Omental fat pad (tissue), 4 donors: ENCODE data around the gene OPRL1. TPM values are rescaled to one million over a fixed set of nuclear protein-coding genes. Genes with fewer than 3 reads are reported as not detected.

Experiments used
- ATAC-seq: fragments of 150-250 bp; one replicate; pipeline ENCODE4 v1.9.1; 2016; ENCODE audit warnings: mild to moderate bottlenecking, moderate library complexity; ENCODE audit not compliant: low FRiP score
- DNase-seq: peaks from one replicate; pipeline ENCODE4 v3.0.0-alpha.2; 2019; ENCODE audit warnings: low spot score
- total RNA-seq, 4 donors: library from RNA; depleted of rRNA; stranded (reverse); fragments of >200 nt; gene quantifications; one replicate each; pipeline ENCODE4 v1.1.0, GENCODE V29; 2016
- TF ChIP-seq, protein P1 (sequence below), 3 donors: fragments of 450-650 bp; IDR thresholded peaks; one replicate each; pipeline ENCODE4 v1.5.1; 2016 to 2017; ENCODE audit warnings: antibody characterized with exemption in 3 of 3, mild to moderate bottlenecking in 3 of 3, moderate library complexity in 2 of 3

OPRL1 gene
- total RNA-seq, 4 donors from 2014 or later: 0.96 to 4.4 (median 1.4) TPM

DNA sequence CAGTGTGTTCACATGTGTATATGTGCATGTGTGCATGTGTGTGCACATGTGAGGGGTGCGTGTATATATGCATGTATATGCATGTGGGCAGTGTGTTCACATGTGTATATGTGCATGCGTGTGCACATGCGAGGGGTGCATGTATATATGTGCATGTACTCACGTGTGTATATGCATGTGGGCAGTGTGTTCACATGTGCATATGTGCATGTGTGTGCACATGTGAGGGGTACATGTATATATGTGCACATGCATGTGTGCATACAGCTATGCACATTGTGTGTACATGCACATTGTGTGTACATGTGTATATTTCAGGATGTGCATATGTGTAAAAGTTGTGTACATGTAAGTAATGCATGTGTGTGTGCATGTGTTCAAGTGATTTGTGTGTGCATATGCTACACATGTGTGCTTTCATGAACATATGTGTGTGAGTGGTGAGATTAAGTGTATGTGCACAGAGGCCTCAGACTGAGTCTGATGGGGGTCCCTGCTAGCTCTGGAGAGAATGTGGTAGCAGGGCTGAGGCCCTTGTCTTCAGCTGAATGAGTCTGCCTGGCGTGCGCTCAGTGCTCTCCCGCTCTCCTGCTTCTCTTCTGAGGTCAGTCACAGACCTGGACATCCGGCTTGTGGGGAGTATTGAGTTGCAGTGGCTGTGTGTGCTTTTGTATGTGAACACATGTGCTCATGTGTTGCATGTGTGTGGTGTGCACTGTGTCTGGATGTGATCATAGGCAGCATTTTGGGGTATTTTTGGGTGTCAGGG is 64.4 kb downstream of the OPRL1 start:
- no peak for DNase-seq
- no peak for ATAC-seq
- TF ChIP-seq, protein P1, sequence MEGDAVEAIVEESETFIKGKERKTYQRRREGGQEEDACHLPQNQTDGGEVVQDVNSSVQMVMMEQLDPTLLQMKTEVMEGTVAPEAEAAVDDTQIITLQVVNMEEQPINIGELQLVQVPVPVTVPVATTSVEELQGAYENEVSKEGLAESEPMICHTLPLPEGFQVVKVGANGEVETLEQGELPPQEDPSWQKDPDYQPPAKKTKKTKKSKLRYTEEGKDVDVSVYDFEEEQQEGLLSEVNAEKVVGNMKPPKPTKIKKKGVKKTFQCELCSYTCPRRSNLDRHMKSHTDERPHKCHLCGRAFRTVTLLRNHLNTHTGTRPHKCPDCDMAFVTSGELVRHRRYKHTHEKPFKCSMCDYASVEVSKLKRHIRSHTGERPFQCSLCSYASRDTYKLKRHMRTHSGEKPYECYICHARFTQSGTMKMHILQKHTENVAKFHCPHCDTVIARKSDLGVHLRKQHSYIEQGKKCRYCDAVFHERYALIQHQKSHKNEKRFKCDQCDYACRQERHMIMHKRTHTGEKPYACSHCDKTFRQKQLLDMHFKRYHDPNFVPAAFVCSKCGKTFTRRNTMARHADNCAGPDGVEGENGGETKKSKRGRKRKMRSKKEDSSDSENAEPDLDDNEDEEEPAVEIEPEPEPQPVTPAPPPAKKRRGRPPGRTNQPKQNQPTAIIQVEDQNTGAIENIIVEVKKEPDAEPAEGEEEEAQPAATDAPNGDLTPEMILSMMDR (IDR thresholded peaks at IDR 0.05): no peak

DNA sequence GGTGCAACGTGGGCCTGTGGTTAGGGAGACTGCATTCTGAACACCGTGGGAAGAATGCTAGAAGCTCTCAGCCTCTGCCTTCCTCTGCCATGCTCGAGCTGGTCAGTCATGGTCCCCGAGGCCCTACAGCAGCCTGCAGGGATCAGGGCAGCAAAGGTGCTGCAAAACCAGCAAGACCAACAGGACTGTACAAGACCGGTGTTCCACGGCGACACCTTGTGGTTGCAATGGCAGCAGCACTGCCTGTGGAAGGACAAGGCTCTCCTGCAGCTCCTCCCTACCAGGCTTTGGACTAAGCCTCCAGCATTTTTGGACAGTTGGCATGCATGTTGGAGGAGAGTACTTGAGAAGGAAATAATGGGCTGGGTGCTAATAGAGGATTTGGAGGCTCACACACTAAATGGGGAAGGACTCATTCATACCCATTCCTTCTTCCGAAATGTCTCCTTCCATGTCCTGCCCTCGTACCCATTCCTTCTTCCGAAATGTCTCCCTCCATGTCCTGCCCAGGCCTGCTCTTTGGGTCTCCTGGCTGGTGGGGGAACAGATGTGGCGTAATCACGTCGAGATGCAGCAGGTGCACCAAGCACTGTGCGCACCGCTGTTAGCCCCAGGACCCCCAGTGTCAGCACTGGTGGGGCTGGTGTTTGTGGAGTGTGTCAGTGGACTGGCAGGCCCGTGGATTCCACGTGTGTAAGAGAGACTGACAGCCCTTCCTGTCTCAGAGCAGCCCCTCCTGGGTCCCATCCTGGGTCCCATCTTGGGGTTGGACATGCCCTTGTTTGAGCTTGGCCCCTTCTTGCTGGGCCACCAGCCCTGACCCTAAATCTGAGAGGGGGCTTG is 65.8 kb downstream of the OPRL1 start:
- DNase-seq: no peak
- ATAC-seq: no peak
- TF ChIP-seq, protein P1 (IDR thresholded peaks at IDR 0.05): no peak

DNA sequence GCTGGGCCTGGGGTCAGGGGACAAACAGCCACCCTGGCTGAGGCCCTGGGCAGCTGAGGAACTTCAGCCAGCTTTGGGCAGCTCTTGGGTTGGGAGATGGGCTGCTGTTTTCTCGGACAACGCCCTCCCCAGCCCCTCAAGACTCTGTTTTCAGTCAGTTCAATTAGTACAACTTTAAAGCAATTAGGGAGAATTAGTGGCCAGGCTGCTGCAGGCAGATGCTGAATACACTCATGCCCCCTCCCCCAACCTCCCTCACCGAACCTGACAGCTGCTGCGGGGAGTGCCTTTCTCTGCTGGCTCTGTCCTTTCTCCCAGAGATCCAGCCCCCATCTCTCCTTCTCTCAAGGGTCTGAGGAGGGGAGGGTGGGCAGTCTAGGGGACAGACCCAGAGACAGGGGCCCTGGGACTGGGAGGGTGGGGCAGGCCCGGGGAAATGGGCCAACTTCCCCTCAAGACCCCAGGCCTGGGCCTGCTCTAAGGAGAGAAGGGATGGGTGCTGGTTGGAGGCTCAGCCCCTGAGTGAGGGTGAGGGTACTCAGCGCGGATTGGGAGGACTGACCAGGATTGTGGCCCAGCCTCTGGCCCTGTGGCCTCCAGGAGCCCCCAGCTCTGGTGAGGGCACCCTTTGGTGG is 66.5 kb downstream of the OPRL1 start:
- TF ChIP-seq, protein P1 (IDR thresholded peaks at IDR 0.05): no peak
- DNase-seq (no peak), ATAC-seq (no peak)

DNA sequence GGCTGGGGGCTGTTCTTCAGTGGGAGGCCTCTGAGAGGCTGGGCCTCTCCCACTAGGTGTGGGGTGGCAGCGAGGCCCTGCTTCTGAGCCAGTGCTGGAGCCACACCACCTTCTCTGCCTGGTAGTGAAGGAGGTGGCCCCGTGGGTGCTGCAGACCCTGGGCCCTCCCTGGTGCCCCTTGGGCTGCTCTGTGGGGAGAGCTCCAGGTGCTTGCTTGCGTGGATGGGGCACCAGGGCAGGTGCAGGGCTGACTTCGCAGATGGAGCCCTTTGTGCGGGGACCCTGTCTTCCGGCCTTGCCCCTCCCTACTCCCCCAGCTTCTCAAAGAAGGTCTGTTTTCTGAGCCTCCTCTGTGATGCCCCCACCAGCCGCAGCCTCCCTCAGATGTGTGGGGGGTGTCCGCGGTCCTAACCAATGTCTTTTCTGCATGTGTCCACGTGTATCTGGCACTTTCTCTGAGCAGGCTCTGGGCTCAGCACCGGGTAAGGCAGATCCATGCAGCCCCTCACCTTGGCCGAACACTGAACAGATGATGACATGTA is 67.1 kb downstream of the OPRL1 start:
- DNase-seq (no peak), ATAC-seq (no peak)
- TF ChIP-seq, protein P1 (IDR thresholded peaks at IDR 0.05): no peak

DNA sequence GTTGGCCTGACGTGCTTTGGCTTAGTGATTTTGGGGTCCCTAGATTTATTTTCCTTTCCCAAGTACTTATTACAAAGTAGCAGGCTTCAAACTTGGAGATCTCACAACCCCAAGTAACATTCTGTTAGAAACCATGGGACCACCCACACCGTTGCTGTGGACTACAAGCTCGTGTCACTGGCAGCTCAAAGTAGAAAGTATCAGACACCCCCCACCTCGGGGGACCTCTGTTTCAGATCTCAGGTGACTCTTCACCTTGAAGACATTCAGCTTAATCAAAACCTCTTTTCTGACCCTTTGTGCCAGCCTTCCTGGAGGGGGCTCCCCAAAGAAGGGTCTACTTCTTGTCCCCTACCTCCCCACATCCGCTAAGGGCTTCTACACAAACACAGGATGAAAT is 68.7 kb downstream of the OPRL1 start:
- ATAC-seq: no peak
- DNase-seq: no peak
- TF ChIP-seq, protein P1 (IDR thresholded peaks at IDR 0.05): no peak

DNA sequence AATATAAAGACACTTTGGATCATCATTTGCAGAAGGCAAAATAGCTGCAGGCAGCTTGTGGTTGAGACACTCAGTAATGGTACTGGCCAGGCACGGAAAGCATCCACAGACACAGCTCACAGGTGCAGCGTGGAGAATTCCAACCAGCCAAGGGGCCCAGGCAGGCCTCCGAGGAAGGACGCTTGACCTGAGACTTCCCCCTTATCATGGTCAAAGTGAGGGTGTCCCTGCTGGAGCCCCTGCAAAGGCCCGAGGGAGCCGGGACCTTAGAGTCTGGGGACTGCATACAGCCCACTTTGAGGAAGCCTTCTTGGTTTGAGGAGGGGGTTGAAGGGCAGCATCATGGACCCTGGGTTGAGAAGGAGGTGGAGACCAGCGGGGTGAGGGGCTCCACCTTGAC is 69.3 kb downstream of the OPRL1 start:
- ATAC-seq (no peak), DNase-seq (no peak)
- TF ChIP-seq, protein P1 (IDR thresholded peaks at IDR 0.05): no peak
